GM23248 (cell line): Measurements from ENCODE around the gene TMEM267. TPM values are rescaled to one million over a fixed set of nuclear protein-coding genes. Genes with fewer than 3 reads are reported as not detected.

Experiments
- DNase-seq: peaks from one replicate; pipeline ENCODE4 v3.0.0-alpha.2; 2015
- H2AFZ ChIP-seq: fragments of 200-600 bp; sonication (generic); 2 replicates; pipeline ENCODE4 v1.6.1; 2016; ENCODE audit warnings: antibody characterized with exemption
- H3F3A ChIP-seq: fragments of 200-600 bp; sonication (generic); 2 replicates; pipeline ENCODE4 v1.6.1; 2016; ENCODE audit warnings: mild to moderate bottlenecking, antibody characterized with exemption, mixed run types; ENCODE audit not compliant: insufficient read depth
- H3K27ac ChIP-seq: fragments of 200-600 bp; sonication (generic); 2 replicates; pipeline ENCODE4 v1.5.1; 2016; ENCODE audit warnings: mild to moderate bottlenecking
- H3K27me3 ChIP-seq: fragments of 200-600 bp; sonication (generic); replicated peaks from 2 replicates; pipeline ENCODE4 v1.6.1; 2016; ENCODE audit warnings: mild to moderate bottlenecking; ENCODE audit not compliant: insufficient read depth
- H3K36me3 ChIP-seq: fragments of 200-600 bp; sonication (generic); 2 replicates; pipeline ENCODE4 v1.6.1; 2016; ENCODE audit warnings: low read depth, mild to moderate bottlenecking
- H3K4me1 ChIP-seq: fragments of 200-600 bp; sonication (generic); 2 replicates; pipeline ENCODE4 v1.6.1; 2016; ENCODE audit warnings: mild to moderate bottlenecking; ENCODE audit not compliant: insufficient read depth
- H3K4me2 ChIP-seq: fragments of 200-600 bp; sonication (generic); one replicate; pipeline ENCODE4 v1.6.1; 2016; ENCODE audit warnings: mild to moderate bottlenecking; ENCODE audit not compliant: unreplicated experiment
- H3K4me3 ChIP-seq: fragments of 200-600 bp; sonication (generic); 2 replicates; pipeline ENCODE4 v1.5.1; 2016; ENCODE audit warnings: mild to moderate bottlenecking
- H3K79me2 ChIP-seq: fragments of 200-600 bp; sonication (generic); 2 replicates; pipeline ENCODE4 v1.6.1; 2016; ENCODE audit warnings: mild to moderate bottlenecking; ENCODE audit not compliant: insufficient read depth
- H3K9ac ChIP-seq: fragments of 200-600 bp; sonication (generic); 2 replicates; pipeline ENCODE4 v1.6.1; 2016; ENCODE audit warnings: mild to moderate bottlenecking
- H3K9me2 ChIP-seq: fragments of 200-600 bp; sonication (generic); 2 replicates; pipeline ENCODE4 v1.6.1; 2016; ENCODE audit warnings: mixed run types, mild to moderate bottlenecking, moderate library complexity; ENCODE audit not compliant: insufficient read depth
- H3K9me3 ChIP-seq: fragments of 200-600 bp; sonication (generic); one replicate; pipeline ENCODE4 v1.6.1; 2017; ENCODE audit warnings: low read depth
- H4K20me1 ChIP-seq: fragments of 200-600 bp; sonication (generic); 2 replicates; pipeline ENCODE4 v1.6.0; 2016; ENCODE audit not compliant: insufficient read depth
- EZH2 ChIP-seq: fragments of 200-600 bp; sonication (generic); IDR thresholded peaks from 2 replicates; pipeline ENCODE4 v1.6.1; 2018; ENCODE audit warnings: antibody characterized with exemption, mild to moderate bottlenecking; ENCODE audit not compliant: insufficient read depth, poor library complexity, severe bottlenecking
- EZH2phosphoT487 ChIP-seq: fragments of 200-600 bp; sonication (generic); IDR thresholded peaks from 2 replicates; pipeline ENCODE4 v1.6.1; 2018; ENCODE audit warnings: antibody characterized with exemption, moderate library complexity, mild to moderate bottlenecking, low read depth; ENCODE audit not compliant: insufficient read depth
- WGBS, 2 experiments: methylation state at CpG; one replicate each; pipeline ENCODE4 v1.1.6; 2015 to 2017; ENCODE audit warnings: low lambda C conversion rate in 2 of 2, low coverage in 1 of 2; ENCODE audit errors: missing lambda C conversion rate in 2 of 2; 5-methylcytosine and 5-hydroxymethylcytosine counted together
- in situ Hi-C: fragments of 300-500 bp; cut with MboI; formaldehyde crosslinking; loops from 2 replicates; pipeline ENCODE4 v1.15.0; 2020
- polyA plus RNA-seq: library from polyadenylated mRNA; unstranded; fragments of >200 nt; fragmentation: Nextera tagmentation; extraction: Ambion mirVana; gene quantifications from 2 replicates; pipeline ENCODE4 v1.2.1, GENCODE V29; 2016
- total RNA-seq: library from RNA; depleted of rRNA; stranded (reverse); fragments of >200 nt; shearing (Covaris generic); gene quantifications from 2 replicates; pipeline ENCODE4 v1.2.3, GENCODE V29; 2014; rRNA removed

TMEM267 gene
- total and polyA plus RNA-seq, 2 experiments from 2014 or later: 41.1 to 47.2 TPM

DNA sequence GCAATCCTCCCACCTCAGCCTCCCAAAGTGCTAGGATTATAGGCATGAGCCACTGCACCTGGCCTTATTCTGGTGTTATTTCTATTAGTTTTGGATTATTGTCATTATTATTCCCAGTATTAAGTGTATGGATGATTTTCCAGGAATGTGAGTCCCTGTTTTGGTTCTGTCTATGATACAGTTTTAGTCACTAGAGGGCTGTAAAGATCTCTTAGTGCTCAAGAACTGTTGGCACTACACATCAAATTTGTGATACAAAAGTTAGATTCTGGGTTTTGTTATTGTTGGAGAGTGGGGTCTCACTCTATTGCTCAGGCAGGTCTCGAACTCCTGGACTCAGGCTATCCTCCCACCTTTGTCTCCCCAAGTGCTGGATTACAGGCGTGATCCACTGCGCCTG lies 83.6 kb downstream of the TMEM267 start:
- peak; percentile 39 for DNase-seq
- Histone ChIP-seq H3K36me3 (no peaks in the 10 kb centered on the region), H3K9me3 (no peaks in the 10 kb centered on the region), H3K4me3 (no peak overlapping the region), H3K27me3 (peaks cover 6% of the 10 kb centered on the region; the same call in 1 of the 2 replicates), H3K79me2 (no peaks in the 10 kb centered on the region), H3K9me2 (no peaks in the 10 kb centered on the region), H3F3A (no peaks in the 10 kb centered on the region), H2AFZ (no peak overlapping the region; the same call in 1 of the 2 replicates), H3K4me2 (no peak overlapping the region), H3K27ac (no peak overlapping the region), H4K20me1 (no peaks in the 10 kb centered on the region), H3K9ac (no peak overlapping the region), H3K4me1 (no peaks in the 10 kb centered on the region)
- in situ Hi-C loops: no loop called here
- no peak for TF ChIP-seq EZH2phosphoT487
- WGBS, 2 experiments: 52 to 54% methylated on average over 3 of the region's 3 CpGs

DNA sequence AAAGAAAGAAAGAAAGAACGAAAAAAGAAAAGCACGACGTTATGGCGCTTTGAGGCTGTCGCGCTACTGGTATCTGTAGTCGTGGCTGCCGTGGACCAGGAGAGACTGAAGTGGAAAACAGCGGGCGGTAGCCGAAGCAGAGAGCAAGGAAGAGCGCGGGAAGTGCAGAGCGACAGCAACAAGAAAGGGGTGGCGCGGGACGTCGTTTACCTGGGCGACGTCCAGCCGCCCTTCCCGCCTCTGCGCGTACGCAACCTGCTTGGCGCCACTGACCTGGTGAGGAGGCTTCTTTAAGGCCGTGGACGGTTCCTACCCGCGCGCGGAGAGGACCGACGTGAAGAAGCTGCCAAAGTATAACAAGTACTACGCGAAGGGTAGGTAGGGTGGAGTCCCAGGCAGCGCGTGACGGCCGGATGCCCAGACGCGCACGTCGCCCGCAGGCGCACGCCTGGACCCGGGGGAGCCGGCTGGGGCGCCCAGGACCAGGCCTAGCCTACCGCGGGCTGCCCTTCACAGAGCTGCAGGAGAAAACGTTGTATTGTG lies 86.8 kb downstream of the TMEM267 start:
- Histone ChIP-seq H4K20me1 (no peaks in the 10 kb centered on the region), H3F3A (no peaks in the 10 kb centered on the region), H3K4me1 (no peaks in the 10 kb centered on the region), H3K27ac (no peak overlapping the region), H3K4me2 (peak overlapping the region; percentile 77), H3K9me2 (no peaks in the 10 kb centered on the region), H3K9ac (peak overlapping the region; percentile 67), H2AFZ (peak overlapping the region; percentile 92), H3K4me3 (peak overlapping the region; percentile 76), H3K79me2 (no peaks in the 10 kb centered on the region), H3K36me3 (no peaks in the 10 kb centered on the region), H3K9me3 (no peaks in the 10 kb centered on the region), H3K27me3 (no peaks in the 10 kb centered on the region; the same call in 1 of the 2 replicates)
- in situ Hi-C loops: loop anchor here (10.0 to 25.0 kb wide), 2 partner anchors 172 to 485 kb away; no protein-coding TSS in a partner anchor
- WGBS, 2 experiments: 6 to 8% methylated on average over 53 of the region's 53 CpGs
- peak; percentile 62 for DNase-seq
- TF ChIP-seq EZH2: no peak
- TF ChIP-seq EZH2phosphoT487: no peak

Other genes with a start within 250 kb of the TMEM267 start
- 10.4 and 14.8 TPM in 2 replicates for gene HMGCS1, start 170.5 kb downstream of the TMEM267 start, total RNA-seq
- 5.5 and 6.2 TPM in 2 replicates for gene HMGCS1, start 170.5 kb downstream of the TMEM267 start, polyA plus RNA-seq
- gene CCL28, start 71.5 kb downstream of the TMEM267 start, total RNA-seq: 0.25 and 1.3 TPM in 2 replicates
- gene CCL28, start 71.5 kb downstream of the TMEM267 start, polyA plus RNA-seq: 1.4 and 2.2 TPM in 2 replicates
- gene C5orf34, start 31.3 kb upstream of the TMEM267 start, total RNA-seq: 3.1 and 5.2 TPM in 2 replicates
- gene C5orf34, start 31.3 kb upstream of the TMEM267 start, polyA plus RNA-seq: 4.4 and 5.3 TPM in 2 replicates
- 117 and 135 TPM in 2 replicates for gene PAIP1, start 73.2 kb upstream of the TMEM267 start, total RNA-seq
- 91.1 and 95.8 TPM in 2 replicates for gene PAIP1, start 73.2 kb upstream of the TMEM267 start, polyA plus RNA-seq
- gene NNT, start 119.3 kb upstream of the TMEM267 start, total RNA-seq: 27.2 and 47.2 TPM in 2 replicates
- gene NNT, start 119.3 kb upstream of the TMEM267 start, polyA plus RNA-seq: 32.5 and 33.9 TPM in 2 replicates